HL-60/S4 treated with phorbol 12-myristate 13-acetate at 8.2 ng/mL for 4 days and 3 days (cell line): Measurements from ENCODE around the gene RTN3.
"Not testable (repeated sequence)": the region's sequence is repeated elsewhere in the genome, so short reads cannot be mapped to it uniquely, and the experiment has no call there.

Experiments
- in situ Hi-C: fragments of 300-500 bp; cut with MboI; formaldehyde crosslinking; loops from 2 replicates; pipeline ENCODE4 v1.15.0; 2022; ENCODE audit warnings: low sequenced_read_pairs

RTN3 gene

DNA sequence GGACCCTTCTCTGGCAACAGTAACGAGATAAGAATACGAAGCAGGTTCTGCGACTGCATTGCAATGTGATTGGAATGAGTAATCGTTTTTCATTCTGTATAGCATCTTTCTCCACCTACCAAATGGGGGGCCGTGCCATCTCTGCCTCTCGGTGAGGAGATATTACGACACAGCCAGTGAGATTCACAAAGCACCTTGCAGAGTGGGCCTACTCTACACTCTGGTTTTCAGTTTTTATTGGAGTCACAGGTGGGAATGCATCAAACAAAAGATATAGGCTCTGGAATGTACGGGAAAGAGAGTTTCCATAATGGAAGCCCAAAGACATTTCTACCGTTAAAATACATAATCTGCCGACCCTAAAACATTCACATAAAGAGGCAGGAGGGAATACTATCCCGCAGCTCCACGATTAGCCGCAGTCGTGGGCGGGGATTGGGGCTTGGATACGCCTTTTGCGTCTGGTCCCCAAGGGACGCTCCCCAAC lies 423 bp upstream of the RTN3 start:
- in situ Hi-C loops = no loop called here

DNA sequence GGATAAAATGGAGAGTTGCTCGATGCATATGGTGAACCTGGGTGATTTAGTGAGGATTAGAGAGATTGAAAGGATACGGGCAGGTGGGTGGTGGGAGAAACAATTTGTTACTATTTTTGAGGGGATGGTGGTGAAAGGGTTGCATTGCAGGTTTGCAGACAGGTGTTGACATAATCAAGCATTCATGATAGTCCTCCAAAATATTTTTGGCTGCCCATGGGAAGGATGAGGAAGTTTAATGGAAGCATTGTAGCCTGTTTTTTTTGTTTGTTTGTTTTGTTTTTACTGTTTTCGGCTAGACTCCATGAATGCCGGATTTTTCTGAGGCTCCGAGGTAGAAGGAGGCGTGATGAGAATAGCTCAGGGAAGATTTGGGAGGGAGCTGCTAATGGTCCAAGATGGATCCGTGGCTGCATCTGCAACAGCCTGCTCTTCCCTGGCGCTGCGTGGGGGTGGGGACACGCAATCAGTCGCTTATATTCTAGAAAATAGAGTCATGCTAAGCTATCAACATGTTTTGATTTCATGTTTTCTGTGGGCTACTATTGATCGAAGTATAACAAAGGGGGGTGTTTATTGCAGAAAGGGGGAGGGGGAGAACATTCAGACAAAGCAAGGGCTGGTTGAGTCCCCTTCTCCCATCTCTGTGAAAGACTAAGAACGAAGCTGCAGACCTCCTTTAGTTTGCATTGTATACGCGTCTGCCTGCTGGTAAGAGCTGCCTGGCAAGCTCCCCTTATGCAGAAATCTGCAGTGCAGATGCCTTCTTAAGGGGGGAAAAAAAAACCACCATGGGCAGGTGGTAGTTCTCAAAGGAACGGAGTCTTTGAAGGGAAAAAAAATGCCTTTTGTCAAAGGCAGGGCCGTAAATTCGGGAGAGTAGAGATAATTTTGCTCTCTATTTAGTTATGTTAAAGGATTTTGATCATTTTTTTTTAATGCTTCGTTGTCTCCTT lies 1.0 kb downstream of the RTN3 start:
- in situ Hi-C loops = no loop called here

DNA sequence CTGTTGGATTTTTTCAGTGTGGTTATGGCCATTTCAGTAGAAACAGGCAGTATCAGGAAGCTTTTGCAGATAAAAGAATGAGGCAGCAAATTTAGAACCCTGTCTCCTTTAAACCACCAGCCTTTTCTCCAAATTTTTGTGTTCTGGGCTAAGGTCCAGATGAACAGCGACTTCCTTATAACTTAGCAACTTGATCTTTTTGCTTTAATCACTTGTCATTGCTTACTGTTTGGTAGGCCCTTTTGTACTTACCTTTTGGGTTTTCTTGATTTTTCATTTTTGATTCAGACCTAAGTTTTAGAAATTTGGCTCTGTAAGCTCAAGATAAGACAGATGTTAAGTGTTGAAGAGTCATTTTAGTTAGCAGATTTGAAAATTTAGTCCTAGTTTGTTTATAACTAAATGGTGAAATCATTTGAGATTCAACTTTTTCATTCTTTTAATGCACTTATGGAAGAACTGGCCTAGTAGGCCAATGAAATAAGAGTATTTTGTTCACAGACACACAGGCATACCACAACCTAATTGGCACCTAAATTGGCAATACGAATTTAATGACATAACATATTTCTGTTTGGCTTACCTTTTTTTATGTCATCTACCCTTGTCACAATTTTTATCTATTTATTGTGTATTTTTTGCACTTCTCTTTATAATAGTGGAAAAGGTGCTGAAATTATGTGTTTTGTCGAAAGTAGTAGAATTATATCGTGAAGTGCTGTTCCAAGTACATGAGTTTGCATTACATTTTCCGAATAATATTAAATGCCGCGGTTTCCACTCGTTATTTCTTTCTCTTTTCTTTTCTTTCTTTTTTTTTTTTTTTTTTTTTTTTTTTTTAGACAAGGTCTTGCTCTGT lies 2.1 kb downstream of the RTN3 start:
- in situ Hi-C loops = no loop called here

DNA sequence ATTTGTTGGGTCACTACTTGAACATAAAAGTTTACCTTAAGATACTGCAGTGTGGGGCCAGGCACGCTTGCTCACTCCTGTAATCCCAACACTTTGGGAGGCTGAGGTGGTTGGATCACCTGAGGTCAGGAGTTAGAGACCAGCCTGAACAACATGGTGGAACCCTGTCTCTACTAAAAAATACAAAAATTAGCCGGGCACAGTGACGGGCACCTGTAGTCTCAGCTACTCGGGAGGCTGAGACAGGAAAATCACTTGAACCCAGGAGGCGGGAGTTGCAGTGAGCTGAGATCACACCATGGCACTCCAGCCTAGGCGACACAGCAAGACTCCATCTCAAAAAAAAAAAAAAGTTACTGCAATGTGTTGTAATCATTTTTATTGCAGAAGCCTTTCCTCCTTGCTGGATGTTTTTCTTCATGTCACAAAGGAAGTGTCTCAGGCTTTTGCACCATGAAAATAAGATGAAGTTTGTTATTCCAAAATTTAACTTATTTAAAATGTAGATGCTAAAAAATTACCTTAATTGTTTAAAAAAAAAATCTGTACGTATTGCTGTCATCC lies 3.9 kb downstream of the RTN3 start:
- in situ Hi-C loops = not testable (repeated sequence)

DNA sequence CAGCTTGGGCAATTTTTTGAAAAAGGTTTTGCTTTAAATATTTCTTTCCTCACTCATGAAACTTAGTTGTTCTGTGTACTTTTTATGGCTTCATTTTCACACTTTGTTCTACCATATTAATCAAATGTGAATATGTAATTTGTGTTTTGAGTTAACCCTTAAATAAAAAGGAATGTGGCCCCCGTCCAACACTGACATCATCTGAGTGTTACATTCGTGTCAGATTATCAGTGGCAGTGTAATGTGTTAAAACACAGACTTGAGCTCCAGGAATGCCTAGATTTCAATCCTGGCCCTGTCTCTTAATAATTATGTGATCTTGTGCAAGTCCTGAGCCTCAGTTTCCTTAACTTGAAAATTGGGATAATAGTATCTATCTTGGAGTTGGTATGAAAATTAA lies 5.6 kb downstream of the RTN3 start:
- in situ Hi-C loops = no loop called here

DNA sequence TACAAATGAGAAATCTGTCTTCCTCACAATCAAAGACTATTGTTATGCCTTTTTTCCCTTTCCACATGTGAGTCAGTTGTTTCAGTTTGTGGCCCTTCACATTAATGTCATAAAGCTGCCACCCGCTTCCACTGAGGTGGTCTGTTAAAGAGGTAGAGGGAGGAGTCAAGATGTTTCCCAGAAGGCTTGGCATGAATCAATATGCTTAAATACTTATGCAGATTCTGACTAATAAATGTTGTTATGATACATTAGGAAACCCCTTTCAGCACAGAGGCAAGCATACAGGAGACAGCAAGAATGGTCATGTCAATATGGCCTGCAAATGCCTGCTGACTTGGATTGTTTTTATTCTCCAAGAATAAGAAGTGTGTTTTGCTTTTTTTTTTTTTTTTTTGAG lies 6.5 kb downstream of the RTN3 start:
- in situ Hi-C loops = no loop called here

DNA sequence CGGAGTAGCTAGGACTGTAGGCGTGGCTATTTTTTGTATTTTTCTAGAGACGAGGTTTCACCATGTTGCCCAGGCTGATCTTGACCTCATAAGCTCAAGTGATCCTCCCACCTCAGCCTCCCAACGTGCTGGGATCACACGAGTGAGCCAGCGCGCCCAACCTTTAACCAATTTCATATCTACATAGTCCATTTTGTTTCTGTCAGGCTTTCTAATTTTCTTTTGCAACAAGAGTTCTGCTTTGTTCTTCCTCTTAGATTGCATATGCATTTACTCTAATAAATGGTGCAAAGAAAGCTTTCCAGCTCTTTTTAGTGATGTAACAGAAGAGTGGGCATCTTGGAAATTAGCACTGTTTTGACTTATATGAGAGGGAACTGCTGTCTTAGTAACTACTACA lies 13.3 kb downstream of the RTN3 start:
- in situ Hi-C loops = no loop called here

DNA sequence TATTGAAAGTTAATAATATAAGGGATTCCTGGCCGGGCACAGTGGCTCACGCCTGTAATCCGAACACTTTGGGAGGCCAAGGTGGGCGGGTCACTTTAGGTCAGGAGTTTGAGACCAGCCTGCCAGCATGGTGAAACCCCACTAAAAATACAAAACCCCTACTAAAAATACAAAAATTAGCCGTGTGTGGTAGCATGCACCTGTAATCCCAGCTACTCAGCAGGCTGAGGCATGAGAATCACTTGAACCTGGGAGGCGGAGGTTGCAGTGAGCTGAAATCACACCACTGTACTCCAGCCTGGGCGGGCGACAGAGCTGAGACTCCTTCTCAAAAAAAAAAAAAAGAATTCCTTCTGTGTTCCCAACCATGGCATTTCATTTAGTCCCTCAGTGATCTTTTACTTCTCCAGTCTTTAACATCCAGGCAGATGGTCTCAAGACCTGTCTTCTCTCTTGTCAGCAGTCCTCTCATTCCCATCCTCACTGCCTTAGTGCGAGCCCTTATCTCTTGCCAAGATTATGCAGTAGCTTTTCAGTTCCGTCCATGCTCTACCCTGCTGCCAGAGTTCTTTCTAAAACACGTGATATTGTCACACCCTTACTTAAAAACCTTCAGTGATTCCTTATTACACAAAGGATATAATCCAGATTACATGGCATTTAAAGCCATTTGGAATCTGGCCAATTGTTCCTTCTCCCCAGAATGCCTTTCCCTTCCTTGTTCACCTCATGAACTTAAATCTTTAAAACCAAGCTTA lies 17.9 kb downstream of the RTN3 start:
- in situ Hi-C loops = no loop called here

DNA sequence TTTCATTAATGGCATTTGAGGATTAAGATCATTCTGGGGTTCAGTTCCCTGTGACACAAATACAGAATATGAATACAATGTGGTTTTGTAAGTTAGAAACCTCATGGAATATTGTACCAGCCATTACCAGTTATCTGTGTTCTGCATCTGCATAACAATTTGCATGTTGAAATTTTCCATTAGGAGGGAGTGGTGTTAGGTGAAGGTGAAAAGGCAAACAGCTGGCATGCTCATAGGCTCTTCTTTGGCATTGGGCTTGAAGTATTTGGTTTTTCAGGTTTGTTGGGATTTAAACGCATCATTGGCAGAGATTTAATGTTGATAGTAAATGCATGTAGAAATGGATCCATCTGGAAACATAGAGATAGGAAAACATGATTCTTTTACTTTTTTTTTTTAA lies 18.6 kb downstream of the RTN3 start:
- in situ Hi-C loops = no loop called here

DNA sequence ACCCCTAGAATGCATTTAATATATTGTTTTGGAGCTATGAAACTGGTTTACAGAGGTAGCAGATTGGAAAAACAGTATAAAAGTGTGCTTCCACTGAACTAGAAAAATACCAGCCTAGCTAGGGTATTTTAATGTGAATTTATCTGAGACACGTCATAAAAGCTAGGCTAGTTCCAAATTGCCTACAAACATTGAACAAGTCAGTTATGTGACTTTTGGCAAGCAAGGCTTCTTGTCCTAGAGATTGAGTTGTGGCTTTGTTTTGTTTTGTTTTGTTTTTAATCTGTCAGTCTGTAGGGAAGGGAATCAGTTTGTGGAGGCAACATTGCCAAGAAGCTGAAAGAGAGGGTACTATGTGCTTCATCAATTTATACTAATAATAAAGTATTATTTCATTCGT lies 24.2 kb downstream of the RTN3 start:
- in situ Hi-C loops = no loop called here

DNA sequence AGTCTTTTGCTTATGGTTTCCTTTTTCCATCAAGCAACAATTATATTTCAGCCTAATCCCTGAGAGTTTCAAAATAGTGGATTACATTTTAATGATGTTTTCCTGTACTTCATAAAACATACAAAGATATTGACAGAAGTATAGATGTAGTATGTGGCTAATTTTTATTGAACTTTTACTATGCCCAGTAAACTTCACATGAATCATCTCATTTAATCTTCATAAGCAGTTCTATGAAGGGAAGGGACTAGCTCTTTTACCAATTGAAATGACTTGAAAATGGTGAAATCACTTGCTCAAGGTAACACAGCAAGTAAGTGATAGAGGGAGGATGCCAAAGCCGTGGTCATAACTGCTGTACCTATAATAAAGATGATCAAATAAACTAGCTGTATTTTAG lies 27.5 kb downstream of the RTN3 start:
- in situ Hi-C loops = no loop called here

DNA sequence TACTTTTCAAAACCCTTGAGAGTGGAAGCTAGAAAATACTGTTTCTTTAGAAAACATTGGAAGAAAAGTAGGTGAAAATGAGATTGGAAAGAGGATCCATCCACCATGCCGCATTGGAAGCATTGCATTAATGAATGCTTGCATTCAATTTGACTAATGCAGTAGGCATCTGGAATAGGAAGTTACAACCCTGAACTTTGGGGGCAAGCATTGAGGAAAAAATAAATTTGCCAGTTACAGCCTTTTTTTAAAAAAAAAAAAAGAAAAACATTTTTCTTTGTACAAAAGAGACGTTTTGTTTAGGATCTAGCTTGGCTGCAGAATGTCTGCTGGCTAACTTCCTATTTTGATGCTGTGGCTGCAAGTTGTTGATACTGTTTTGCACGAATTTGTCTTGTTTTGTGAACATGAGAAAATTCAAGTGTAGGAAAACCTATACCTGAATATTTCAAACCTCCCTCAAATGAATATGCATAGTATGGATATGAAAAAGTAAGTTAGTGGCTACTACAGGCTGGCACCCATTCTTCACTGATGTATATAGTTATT lies 28.1 kb downstream of the RTN3 start:
- in situ Hi-C loops = no loop called here

DNA sequence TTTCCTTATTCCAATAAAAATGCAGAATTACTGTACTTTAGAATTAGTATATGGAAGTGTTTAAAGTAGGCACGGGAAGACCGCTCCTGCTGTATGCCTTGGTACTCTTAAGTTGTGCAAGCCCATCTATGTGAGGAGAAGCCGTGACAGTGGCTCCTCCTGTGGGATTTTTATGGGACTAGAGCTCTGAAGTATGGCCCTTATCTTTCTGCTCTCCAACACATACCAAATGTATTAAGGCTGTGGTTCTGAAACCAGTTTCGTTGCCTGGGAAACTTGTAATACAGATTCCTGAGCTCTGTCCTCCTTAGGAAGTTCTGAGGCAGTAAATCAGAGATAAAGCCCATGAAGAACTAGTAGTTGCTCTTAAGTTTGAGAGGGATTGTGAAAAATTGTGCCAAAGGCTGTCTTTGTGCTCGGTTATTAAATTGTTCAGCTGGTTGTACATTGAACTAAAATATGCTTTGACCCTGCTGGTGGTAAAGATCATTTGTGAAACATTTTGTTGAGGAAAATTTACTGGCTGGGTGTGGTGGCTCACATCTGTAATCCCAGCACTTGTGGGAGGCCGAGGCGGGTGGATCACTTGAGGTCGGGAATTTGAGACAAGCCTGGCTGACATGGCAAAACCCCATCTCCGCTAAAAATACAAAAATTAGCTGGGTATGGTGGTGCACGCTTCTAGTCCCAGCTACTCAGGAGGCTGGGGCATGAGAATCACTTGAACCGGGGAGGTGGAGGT lies 29.3 kb downstream of the RTN3 start:
- in situ Hi-C loops = no loop called here

DNA sequence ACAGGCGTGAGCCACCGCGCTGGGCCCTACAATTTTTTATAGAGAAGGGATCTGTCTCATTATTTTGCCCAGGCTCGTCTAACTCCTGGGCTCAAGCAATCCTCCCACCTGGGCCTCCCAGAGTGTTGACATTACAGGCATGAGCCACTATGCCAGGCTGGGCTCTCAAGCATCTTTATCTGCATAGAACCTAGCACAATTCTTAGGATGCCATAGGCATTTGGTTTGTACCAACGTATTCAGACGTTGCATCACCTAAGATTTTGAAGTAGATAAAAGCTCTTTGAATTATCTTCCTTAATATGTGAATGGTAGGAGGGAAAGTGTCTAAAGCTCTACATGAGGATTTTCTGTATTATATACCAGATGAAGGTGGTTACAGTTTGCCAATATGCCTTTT lies 30.5 kb downstream of the RTN3 start:
- in situ Hi-C loops = no loop called here

DNA sequence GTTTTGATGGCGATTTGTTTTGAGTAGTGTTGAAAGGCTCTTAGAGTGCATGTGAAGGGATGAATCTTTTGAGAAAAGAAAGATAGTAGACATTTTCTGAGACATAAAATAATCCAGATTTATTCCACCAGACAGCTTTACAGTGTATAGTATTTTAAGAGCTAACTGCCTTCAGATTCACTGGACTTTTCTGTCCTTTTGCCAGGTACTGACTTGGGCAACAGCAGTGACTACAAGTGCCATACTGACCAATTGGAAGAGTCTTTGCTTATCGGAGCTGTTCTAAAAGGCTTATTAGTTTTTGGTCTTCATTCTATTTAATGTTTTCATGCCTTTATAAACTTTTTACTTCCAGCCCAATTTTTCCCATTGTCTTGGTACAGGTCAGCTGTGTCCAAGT lies 32.5 kb downstream of the RTN3 start:
- in situ Hi-C loops = no loop called here

DNA sequence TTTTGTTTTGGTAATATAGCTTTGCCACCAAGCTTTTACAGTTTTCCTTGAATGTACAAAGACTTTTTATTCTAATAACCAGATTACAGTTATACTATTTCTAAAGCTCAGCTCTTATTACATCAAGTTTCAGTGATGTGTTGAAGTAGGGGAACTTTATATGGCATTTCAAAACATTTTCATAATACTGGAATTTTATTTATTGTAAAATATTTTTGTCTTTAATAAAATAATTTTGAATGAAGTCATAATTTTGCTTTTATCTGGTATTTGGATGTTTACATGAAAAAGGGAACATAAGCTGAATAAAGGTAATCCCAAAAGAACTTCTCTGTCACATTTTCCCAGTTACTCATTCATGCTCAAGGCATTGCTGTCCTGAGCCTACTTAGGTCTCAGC lies 34.7 kb downstream of the RTN3 start:
- in situ Hi-C loops = no loop called here

DNA sequence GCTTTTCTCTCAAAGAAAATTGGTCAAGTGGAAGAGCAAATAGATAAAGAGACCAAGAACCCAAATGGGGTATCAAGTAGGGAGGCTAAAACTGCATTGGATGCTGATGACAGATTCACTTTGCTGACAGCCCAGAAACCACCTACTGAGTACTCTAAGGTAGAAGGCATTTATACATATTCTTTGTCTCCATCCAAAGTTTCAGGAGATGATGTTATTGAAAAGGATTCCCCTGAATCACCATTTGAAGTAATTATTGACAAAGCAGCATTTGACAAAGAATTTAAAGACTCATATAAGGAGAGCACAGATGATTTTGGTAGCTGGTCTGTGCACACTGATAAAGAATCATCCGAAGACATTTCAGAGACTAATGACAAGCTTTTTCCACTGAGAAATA lies 37.7 kb downstream of the RTN3 start:
- in situ Hi-C loops = no loop called here

DNA sequence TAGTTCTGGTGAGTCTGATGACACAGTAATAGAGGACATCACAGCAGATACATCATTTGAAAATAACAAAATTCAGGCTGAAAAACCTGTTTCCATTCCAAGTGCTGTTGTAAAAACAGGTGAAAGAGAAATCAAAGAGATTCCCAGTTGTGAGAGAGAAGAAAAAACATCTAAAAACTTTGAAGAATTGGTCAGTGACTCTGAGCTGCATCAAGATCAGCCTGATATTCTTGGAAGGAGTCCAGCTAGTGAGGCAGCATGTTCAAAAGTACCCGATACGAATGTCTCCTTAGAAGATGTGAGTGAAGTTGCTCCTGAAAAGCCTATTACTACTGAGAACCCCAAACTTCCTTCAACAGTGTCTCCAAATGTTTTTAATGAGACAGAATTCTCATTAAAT lies 38.7 kb downstream of the RTN3 start:
- in situ Hi-C loops = no loop called here

DNA sequence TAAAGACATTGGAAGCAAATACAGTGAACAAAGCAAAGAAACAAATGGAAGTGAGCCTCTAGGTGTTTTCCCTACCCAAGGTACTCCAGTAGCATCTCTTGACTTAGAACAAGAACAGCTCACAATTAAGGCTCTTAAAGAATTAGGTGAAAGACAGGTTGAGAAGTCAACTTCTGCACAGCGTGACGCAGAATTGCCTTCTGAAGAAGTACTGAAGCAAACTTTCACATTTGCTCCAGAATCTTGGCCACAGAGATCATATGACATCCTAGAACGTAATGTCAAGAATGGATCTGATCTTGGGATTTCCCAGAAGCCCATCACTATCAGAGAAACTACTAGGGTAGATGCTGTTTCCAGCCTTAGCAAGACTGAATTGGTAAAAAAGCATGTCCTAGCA lies 39.3 kb downstream of the RTN3 start:
- in situ Hi-C loops = no loop called here

DNA sequence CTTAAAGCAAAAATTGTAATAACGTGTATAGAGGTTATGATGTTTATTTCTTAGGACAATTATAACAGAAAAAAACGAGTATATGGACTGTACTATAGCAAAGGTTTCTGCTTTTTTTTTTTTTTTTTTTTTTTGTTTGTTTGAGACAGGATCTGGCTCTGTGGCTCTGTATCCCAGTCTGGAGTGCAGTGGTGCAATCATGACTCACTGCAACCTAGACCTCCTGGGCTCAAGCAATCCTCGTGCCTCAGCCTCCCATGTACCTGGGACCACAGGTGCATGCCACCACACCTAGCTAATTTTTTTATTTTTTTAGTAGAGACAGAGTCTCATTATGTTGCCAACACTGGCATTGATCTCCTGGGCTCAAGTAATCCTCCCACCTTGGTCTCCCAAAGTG lies 48.0 kb downstream of the RTN3 start:
- in situ Hi-C loops = no loop called here
